ENCODE measurements around the gene CD72.

DNA sequence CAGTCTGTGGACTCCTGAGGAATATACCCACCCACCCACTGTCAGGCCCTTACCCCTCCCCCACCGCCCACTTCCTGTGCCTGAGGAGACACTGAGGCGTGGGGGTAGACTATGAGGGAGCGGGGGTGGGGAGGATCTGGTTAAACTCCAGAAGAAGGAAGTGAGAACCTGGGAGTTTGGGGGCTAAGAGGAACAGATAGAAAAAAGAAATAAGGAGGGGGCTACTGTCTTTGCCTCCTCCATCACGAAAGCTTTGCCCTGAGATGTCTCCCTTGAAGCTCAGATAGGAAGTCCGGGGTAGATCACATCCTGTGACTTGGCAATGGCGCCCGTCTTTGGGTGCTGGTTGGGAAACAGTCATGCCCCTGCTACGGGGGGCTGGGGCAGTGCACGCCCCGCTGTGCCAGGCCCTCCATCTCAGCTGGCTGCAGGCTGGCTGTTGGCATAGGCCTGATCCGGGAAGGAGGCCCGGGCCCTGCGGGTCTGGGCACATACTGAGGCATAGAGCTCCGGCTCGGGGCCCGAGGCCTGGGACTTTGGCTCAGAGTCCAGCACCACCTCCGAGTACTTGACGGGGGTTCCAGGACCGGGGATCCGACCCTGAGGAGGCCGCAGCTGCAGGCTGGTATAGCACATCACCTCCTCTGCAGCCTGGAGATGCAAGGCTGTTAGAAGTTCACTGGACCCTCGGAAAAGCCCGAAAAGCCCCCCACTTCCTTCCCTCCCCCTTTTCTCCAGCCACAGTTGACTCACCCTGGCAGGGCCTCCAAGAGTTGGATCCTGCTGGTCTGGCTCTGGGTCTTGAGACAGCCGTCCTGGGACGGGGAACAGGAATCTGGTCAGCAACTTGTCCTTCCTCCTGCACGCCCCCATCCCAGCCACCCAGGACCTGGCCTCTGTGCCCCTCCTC is 31.5 kb upstream of the CD72 start:
- TF ChIP-seq CTCF (conservative IDR thresholded peaks at IDR 0.05 in 1 of 2, IDR thresholded peaks at IDR 0.05 in 1 of 2; ENCODE audit: extremely low read depth in 1 of 2, insufficient read depth in 1 of 2, low read depth in 1 of 2, low read length in 2 of 2), result no peak
- no peak for TF ChIP-seq EZH2 (IDR thresholded peaks at IDR 0.05; ENCODE audit: borderline replicate concordance, low read length)

All from mammary epithelial cell (primary cell).